Transverse colon (tissue), 4 donors: ENCODE results near the gene ARPC1B.
"Not testable (repeated sequence)": the region's sequence is repeated elsewhere in the genome, so short reads cannot be mapped to it uniquely, and the experiment has no call there.

Experiments
- EP300 ChIP-seq: sonication (generic); formaldehyde crosslinking; IDR thresholded peaks from one replicate; pipeline ENCODE4 v1.6.1; 2017; ENCODE audit warnings: antibody characterized with exemption, low read depth
- POLR2A ChIP-seq: fragments of 450-650 bp; IDR thresholded peaks from one replicate; pipeline ENCODE4 v1.6.1; 2016; ENCODE audit warnings: antibody characterized with exemption, mild to moderate bottlenecking, moderate library complexity
- POLR2AphosphoS5 ChIP-seq, 3 donors: sonication (generic); formaldehyde crosslinking; IDR thresholded peaks; one replicate each; pipeline ENCODE4 v1.6.1; 2016; ENCODE audit warnings: antibody characterized with exemption in 3 of 3
- TF ChIP-seq, protein P1 (sequence below), 5 experiments: fragments of 200-600 bp in 3 of 5; fragments of 450-650 bp in 2 of 5; sonication (generic) in 3 of 5; IDR thresholded peaks; 1 replicate in 2 of 5; 2 replicates in 3 of 5; pipeline ENCODE4 v1.5.1; 2016 to 2017; ENCODE audit warnings: antibody characterized with exemption in 5 of 5, inconsistent platforms in 3 of 5, mild to moderate bottlenecking in 2 of 5, moderate library complexity in 1 of 5

DNA sequence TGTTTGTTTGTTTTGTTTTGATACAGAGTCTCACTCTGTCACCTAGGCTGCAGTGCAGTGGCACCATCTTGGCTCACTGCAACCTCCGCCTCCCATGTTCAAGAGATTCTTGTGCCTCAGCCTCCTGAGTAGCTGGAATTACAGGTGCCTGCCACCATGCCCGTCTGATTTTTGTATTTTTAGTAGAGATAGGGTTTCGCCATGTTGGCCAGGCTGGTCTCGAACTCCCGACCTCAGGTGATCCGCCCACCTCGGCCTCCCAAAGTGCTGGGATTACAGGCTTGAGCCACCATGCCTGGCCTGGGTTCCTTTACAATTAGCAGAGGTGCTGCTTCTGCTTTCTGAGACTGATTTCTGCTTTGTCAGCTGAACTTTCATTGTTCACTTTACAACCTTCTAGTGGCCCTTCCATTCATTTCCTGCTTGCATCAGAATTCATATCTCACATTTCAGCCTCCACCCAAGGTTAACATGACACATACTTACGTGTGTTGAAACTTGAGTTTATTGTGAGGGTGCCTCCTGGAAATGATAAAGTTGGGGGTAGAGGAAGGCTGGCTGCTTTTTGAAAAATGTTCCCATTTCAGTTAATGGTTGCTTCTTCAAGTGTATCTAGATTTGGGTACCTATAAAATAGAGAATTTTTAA lies 44.1 kb upstream of the ARPC1B start:
- not testable (repeated sequence) for TF ChIP-seq POLR2A, EP300
- TF ChIP-seq, protein P1, sequence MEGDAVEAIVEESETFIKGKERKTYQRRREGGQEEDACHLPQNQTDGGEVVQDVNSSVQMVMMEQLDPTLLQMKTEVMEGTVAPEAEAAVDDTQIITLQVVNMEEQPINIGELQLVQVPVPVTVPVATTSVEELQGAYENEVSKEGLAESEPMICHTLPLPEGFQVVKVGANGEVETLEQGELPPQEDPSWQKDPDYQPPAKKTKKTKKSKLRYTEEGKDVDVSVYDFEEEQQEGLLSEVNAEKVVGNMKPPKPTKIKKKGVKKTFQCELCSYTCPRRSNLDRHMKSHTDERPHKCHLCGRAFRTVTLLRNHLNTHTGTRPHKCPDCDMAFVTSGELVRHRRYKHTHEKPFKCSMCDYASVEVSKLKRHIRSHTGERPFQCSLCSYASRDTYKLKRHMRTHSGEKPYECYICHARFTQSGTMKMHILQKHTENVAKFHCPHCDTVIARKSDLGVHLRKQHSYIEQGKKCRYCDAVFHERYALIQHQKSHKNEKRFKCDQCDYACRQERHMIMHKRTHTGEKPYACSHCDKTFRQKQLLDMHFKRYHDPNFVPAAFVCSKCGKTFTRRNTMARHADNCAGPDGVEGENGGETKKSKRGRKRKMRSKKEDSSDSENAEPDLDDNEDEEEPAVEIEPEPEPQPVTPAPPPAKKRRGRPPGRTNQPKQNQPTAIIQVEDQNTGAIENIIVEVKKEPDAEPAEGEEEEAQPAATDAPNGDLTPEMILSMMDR (IDR thresholded peaks at IDR 0.05), result not testable (repeated sequence)
- TF ChIP-seq POLR2AphosphoS5 (IDR thresholded peaks at IDR 0.05), result peak; percentile 14 to 58 (median 46)
